ENCODE data around the gene PARD6G.

Gene PARD6G

GRCh38 chr18:80210312-80211083, 36.8 kb downstream of the PARD6G start:
- DNase-seq (ENCODE audit: low read depth in 3 of 3) = no peak

GRCh38 chr18:80208620-80209019, 38.7 kb downstream of the PARD6G start:
- no peak for DNase-seq (ENCODE audit: low read depth in 3 of 3)

- no peak for DNase-seq (ENCODE audit: low read depth in 3 of 3)
These were observed 42.0 kb downstream of the PARD6G start for GRCh38 chr18:80205294-80205693.

GRCh38 chr18:80204142-80204541, 43.2 kb downstream of the PARD6G start:
- no peak for DNase-seq (ENCODE audit: low read depth in 3 of 3)

- no peak for DNase-seq (ENCODE audit: low read depth in 3 of 3)
These were observed 44.1 kb downstream of the PARD6G start for GRCh38 chr18:80203249-80203648.

- DNase-seq (ENCODE audit: low read depth in 3 of 3) = peak; percentile 12 to 38 (median 29)
These were observed 44.9 kb downstream of the PARD6G start for GRCh38 chr18:80202264-80202998.

GRCh38 chr18:80201739-80202138, 45.6 kb downstream of the PARD6G start:
- DNase-seq (ENCODE audit: low read depth in 3 of 3) = no peak

- DNase-seq (ENCODE audit: low read depth in 3 of 3) = no peak
These were observed 46.2 kb downstream of the PARD6G start for GRCh38 chr18:80200932-80201672.

- DNase-seq (ENCODE audit: low read depth in 3 of 3) = no peak
These were observed 47.0 kb downstream of the PARD6G start for GRCh38 chr18:80200171-80200931.

GRCh38 chr18:80198994-80199748, 48.1 kb downstream of the PARD6G start:
- DNase-seq (ENCODE audit: low read depth in 3 of 3) = no peak

- DNase-seq (ENCODE audit: low read depth in 3 of 3) = no peak
These were observed 48.9 kb downstream of the PARD6G start for GRCh38 chr18:80198391-80198790.

- no peak for DNase-seq (ENCODE audit: low read depth in 3 of 3)
These were observed 49.8 kb downstream of the PARD6G start for GRCh38 chr18:80197528-80197927.

GRCh38 chr18:80196528-80197320, 50.6 kb downstream of the PARD6G start:
- DNase-seq (ENCODE audit: low read depth in 3 of 3) = no peak

GRCh38 chr18:80194874-80195570, 52.3 kb downstream of the PARD6G start:
- DNase-seq (ENCODE audit: low read depth in 3 of 3) = no peak

- no peak for DNase-seq (ENCODE audit: low read depth in 3 of 3)
These were observed 53.6 kb downstream of the PARD6G start for GRCh38 chr18:80193701-80194100.

GRCh38 chr18:80192653-80193385, 54.5 kb downstream of the PARD6G start:
- no peak for DNase-seq (ENCODE audit: low read depth in 3 of 3)

GRCh38 chr18:80191907-80192652, 55.2 kb downstream of the PARD6G start:
- DNase-seq (ENCODE audit: low read depth in 3 of 3) = no peak

- no peak for DNase-seq (ENCODE audit: low read depth in 3 of 3)
These were observed 56.0 kb downstream of the PARD6G start for GRCh38 chr18:80191264-80191663.
